Gastroesophageal sphincter (tissue), 4 donors: ENCODE results near the gene TMEM271. TPM values are rescaled to one million over a fixed set of nuclear protein-coding genes. Genes with fewer than 3 reads are reported as not detected.
"Not testable (repeated sequence)": the region's sequence is repeated elsewhere in the genome, so short reads cannot be mapped to it uniquely, and the experiment has no call there.

Experiments
- ATAC-seq: fragments of 150-250 bp; one replicate; pipeline ENCODE4 v1.9.1; 2016; ENCODE audit warnings: mild to moderate bottlenecking, moderate library complexity
- H3K27ac ChIP-seq, 4 donors: fragments of 200-600 bp; sonication (generic) in 3 of 4; 1 replicate in 3 of 4; 2 replicates in 1 of 4; pipeline ENCODE4 v1.5.1; 2016 to 2019
- H3K27me3 ChIP-seq: fragments of 200-600 bp; sonication (generic); one replicate; pipeline ENCODE4 v1.5.1; 2019
- H3K36me3 ChIP-seq, 2 donors: fragments of 200-600 bp; sonication (generic); one replicate each; pipeline ENCODE4 v1.5.1; 2019; ENCODE audit warnings: control low read depth in 1 of 2
- H3K4me1 ChIP-seq, 3 donors: fragments of 200-600 bp; sonication (generic); 1 replicate in 2 of 3; 2 replicates in 1 of 3; pipeline ENCODE4 v1.5.1; 2016 to 2019; ENCODE audit warnings: control low read depth in 2 of 3
- H3K4me3 ChIP-seq, 2 donors: fragments of 200-600 bp; sonication (generic); one replicate each; pipeline ENCODE4 v1.5.1; 2019; ENCODE audit warnings: mild to moderate bottlenecking in 1 of 2, moderate library complexity in 1 of 2
- H3K9me3 ChIP-seq, 3 donors: fragments of 200-600 bp; sonication (generic); one replicate each; pipeline ENCODE4 v1.5.1; 2017 to 2019; ENCODE audit warnings: control low read depth in 2 of 3
- EP300 ChIP-seq: sonication (generic); formaldehyde crosslinking; IDR thresholded peaks from one replicate; pipeline ENCODE4 v1.6.1; 2017; ENCODE audit warnings: antibody characterized with exemption, mild to moderate bottlenecking
- POLR2A ChIP-seq, 2 donors: fragments of 450-650 bp; IDR thresholded peaks; one replicate each; pipeline ENCODE4 v1.6.1; 2017; ENCODE audit warnings: antibody characterized with exemption in 2 of 2, mild to moderate bottlenecking in 2 of 2, moderate library complexity in 1 of 2
- POLR2AphosphoS5 ChIP-seq: sonication (generic); formaldehyde crosslinking; IDR thresholded peaks from one replicate; pipeline ENCODE4 v1.6.1; 2017; ENCODE audit warnings: antibody characterized with exemption
- whole genome bisulfite sequencing, 2 donors: methylation state at CpG; one replicate each; pipeline ENCODE4 v1.1.5; 2018; ENCODE audit warnings: low coverage in 1 of 2; 5-methylcytosine and 5-hydroxymethylcytosine counted together
- total RNA-seq, 4 donors: library from RNA; depleted of rRNA; stranded (reverse); fragments of >200 nt; gene quantifications; one replicate each; pipeline ENCODE4 v1.1.0, GENCODE V29; 2016
- TF ChIP-seq, protein P1 (sequence below), 4 experiments: fragments of 200-600 bp in 2 of 4; fragments of 450-650 bp in 2 of 4; sonication (generic) in 1 of 4; IDR thresholded peaks; one replicate each; pipeline ENCODE4 v1.5.1; 2017 to 2019; ENCODE audit warnings: antibody characterized with exemption in 4 of 4, mild to moderate bottlenecking in 2 of 4, moderate library complexity in 2 of 4

Gene TMEM271
- total RNA-seq, 4 donors from 2014 or later, result 0.35 TPM; not detected in 3

GRCh38 chr4:567457-568350 is 8.4 kb downstream of the TMEM271 start:
- TF ChIP-seq POLR2A (IDR thresholded peaks at IDR 0.05) (no peak), POLR2AphosphoS5 (no peak), EP300 (no peak)
- TF ChIP-seq, protein P1, sequence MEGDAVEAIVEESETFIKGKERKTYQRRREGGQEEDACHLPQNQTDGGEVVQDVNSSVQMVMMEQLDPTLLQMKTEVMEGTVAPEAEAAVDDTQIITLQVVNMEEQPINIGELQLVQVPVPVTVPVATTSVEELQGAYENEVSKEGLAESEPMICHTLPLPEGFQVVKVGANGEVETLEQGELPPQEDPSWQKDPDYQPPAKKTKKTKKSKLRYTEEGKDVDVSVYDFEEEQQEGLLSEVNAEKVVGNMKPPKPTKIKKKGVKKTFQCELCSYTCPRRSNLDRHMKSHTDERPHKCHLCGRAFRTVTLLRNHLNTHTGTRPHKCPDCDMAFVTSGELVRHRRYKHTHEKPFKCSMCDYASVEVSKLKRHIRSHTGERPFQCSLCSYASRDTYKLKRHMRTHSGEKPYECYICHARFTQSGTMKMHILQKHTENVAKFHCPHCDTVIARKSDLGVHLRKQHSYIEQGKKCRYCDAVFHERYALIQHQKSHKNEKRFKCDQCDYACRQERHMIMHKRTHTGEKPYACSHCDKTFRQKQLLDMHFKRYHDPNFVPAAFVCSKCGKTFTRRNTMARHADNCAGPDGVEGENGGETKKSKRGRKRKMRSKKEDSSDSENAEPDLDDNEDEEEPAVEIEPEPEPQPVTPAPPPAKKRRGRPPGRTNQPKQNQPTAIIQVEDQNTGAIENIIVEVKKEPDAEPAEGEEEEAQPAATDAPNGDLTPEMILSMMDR (IDR thresholded peaks at IDR 0.05), result no peak
- no peak overlapping the region for H3K4me3 ChIP-seq
- H3K27ac ChIP-seq, result no peak overlapping the region
- H3K9me3 ChIP-seq, result no peaks in the 10 kb centered on the region
- no peak for ATAC-seq
- H3K4me1 ChIP-seq, result no peaks in the 10 kb centered on the region
- peaks cover 61% of the 10 kb centered on the region for H3K27me3 ChIP-seq
- H3K36me3 ChIP-seq, result no peaks in the 10 kb centered on the region
- WGBS, 2 donors, result 43 to 95% methylated on average over 3 to 4 of the region's 10 CpGs

- no peak for ATAC-seq
- WGBS, 2 donors, result 43% methylated on average over 1 of the region's 2 CpGs; no CpG with 5 or more reads in 1 of the 2 donors
- Histone ChIP-seq H3K4me3 (no peak overlapping the region), H3K27me3 (peaks cover 51% of the 10 kb centered on the region), H3K27ac (no peak overlapping the region), H3K4me1 (no peaks in the 10 kb centered on the region), H3K36me3 (no peaks in the 10 kb centered on the region), H3K9me3 (no peaks in the 10 kb centered on the region)
- TF ChIP-seq POLR2A (IDR thresholded peaks at IDR 0.05) (no peak), EP300 (no peak), POLR2AphosphoS5 (no peak)
- TF ChIP-seq, protein P1 (IDR thresholded peaks at IDR 0.05), result no peak
Measured at GRCh38 chr4:566508-567295, 9.4 kb downstream of the TMEM271 start.

GRCh38 chr4:566035-566434 is 10.1 kb downstream of the TMEM271 start:
- ATAC-seq, result no peak
- TF ChIP-seq POLR2A (IDR thresholded peaks at IDR 0.05) (no peak), EP300 (no peak), POLR2AphosphoS5 (no peak)
- TF ChIP-seq, protein P1 (IDR thresholded peaks at IDR 0.05), result no peak
- Histone ChIP-seq H3K27ac (no peak overlapping the region), H3K27me3 (peaks cover 44% of the 10 kb centered on the region), H3K9me3 (no peaks in the 10 kb centered on the region), H3K4me3 (no peak overlapping the region), H3K36me3 (no peaks in the 10 kb centered on the region), H3K4me1 (no peaks in the 10 kb centered on the region)
- whole genome bisulfite sequencing, 2 donors, result 93 to 100% methylated on average over 1 to 7 of the region's 7 CpGs

DNA sequence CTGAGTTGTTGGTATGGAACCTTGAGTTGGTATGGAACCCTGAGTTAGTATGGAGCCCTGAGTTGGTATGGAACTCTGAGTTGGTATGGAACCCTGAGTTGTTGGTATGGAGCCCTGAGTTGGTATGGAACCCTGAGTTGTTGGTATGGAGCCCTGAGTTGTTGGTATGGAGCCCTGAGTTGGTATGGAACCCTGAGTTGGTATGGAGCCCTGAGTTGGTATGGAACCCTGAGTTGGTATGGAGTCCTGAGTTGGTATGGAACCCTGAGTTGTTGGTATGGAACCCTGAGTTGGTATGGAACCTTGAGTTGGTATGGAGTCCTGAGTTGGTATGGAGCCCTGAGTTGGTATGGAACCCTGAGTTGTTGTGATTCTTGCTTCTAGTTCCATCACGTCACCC is 10.5 kb downstream of the TMEM271 start:
- 73 to 86% methylated on average over 1 of the region's 1 CpG for WGBS, 2 donors
- H3K27me3 ChIP-seq, result peaks cover 40% of the 10 kb centered on the region
- H3K4me1 ChIP-seq, H3K36me3 ChIP-seq, H3K4me3 ChIP-seq, H3K27ac ChIP-seq, H3K9me3 ChIP-seq, ATAC-seq: not testable (repeated sequence)

- WGBS, 2 donors, result 90% methylated on average over 2 of the region's 2 CpGs; no CpG with 5 or more reads in 1 of the 2 donors
- ATAC-seq, H3K9me3 ChIP-seq, H3K27ac ChIP-seq, H3K4me1 ChIP-seq, H3K36me3 ChIP-seq, H3K27me3 ChIP-seq, H3K4me3 ChIP-seq: not testable (repeated sequence)
Measured at GRCh38 chr4:562458-562857, 13.6 kb downstream of the TMEM271 start.
